Erythroblast (primary cell): Measurements from ENCODE around the gene TNS1.

Experiments used
- GATA1 ChIP-seq: IDR thresholded peaks from 2 replicates; pipeline ENCODE4 v1.6.1; 2011; ENCODE audit warnings: low read depth, mild to moderate bottlenecking, control low read depth, low read length, moderate library complexity
- POLR2A ChIP-seq: IDR thresholded peaks from 2 replicates; pipeline ENCODE4 v1.6.1; 2011; ENCODE audit warnings: mild to moderate bottlenecking, low read length

- TF ChIP-seq POLR2A (no peak), GATA1 (no peak)
These were observed 89.4 kb downstream of the TNS1 start for GRCh38 chr2:217913436-217913835.
